ENCODE results near the gene LMTK3.

Gene LMTK3

DNA sequence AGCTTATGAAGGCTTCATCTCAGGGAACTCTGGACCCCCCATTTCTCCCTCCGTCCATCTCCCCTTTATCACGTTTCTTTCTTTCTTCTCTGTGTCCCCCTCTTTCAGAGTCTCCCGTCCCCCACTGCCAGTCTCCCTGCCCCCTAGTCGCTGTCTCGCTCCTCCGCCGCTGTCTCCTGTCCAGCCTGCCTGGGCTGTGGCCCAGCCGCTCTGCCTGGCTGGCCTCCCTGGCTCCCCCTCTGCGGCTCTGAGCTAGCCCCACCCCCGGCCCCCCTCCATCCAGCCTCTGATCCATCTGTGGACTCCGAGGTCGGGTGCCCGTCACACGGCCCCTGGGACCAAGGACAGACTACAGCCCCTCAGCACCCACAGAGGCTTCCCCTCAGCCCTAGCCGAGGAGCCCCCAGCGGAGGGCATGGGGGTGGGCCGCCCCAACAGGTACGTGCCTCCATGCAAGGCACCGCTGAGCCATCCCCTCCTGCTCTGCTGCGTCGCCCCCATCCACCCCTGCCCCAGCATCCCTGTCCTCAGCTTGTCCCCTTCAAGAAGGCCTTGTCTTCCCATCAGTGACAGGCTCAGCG is 57.4 kb downstream of the LMTK3 start:
- ChIA-PET CTCF (no interaction called here), POLR2A (interaction anchor here (0.6 kb wide), 1 partner anchor 48 kb away, joined by 3 read pairs; no protein-coding TSS in a partner anchor)
- DNase-seq, result no peak
- Histone ChIP-seq H3K27ac (ENCODE audit: insufficient read depth in 1 of 2, low read depth in 1 of 2, low read length in 2 of 2, poor library complexity in 1 of 2, severe bottlenecking in 2 of 2) (no peak overlapping the region), H3K36me3 (ENCODE audit: control insufficient read depth in 4 of 4, insufficient read depth in 4 of 4, low read length in 3 of 4) (peaks cover 4 to 76% (median 55%) of the 10 kb centered on the region in 4 experiments), H3K4me1 (ENCODE audit: control extremely low read depth in 1 of 4, control insufficient read depth in 4 of 4, insufficient read depth in 4 of 4, low read length in 3 of 4) (no peaks in the 10 kb centered on the region), H3K9me3 (ENCODE audit: control extremely low read depth in 1 of 5, control insufficient read depth in 4 of 5, insufficient read depth in 2 of 5, low read depth in 1 of 5, low read length in 4 of 5) (no peaks in the 10 kb centered on the region), H3K4me3 (ENCODE audit: control insufficient read depth in 1 of 7, extremely low read depth in 1 of 7, insufficient read depth in 4 of 7, low read depth in 2 of 7, low read length in 6 of 7) (no peak overlapping the region), H3K27me3 (replicated peaks in 2 of 5; ENCODE audit: control insufficient read depth in 4 of 5, insufficient read depth in 5 of 5, low read length in 4 of 5) (no peaks in the 10 kb centered on the region)
- WGBS (ENCODE audit: insufficient coverage), result 96% methylated on average over 16 of the region's 22 CpGs

GRCh38 chr19:48452289-48453190 is 59.1 kb downstream of the LMTK3 start:
- 96% methylated on average over 31 of the region's 33 CpGs for WGBS (ENCODE audit: insufficient coverage)
- no peaks in the 10 kb centered on the region for H3K9me3 ChIP-seq (ENCODE audit: control extremely low read depth in 1 of 5, control insufficient read depth in 4 of 5, insufficient read depth in 2 of 5, low read depth in 1 of 5, low read length in 4 of 5)
- DNase-seq, result no peak
- ChIA-PET POLR2A (interaction anchor here (0.7 kb wide), 1 partner anchor 22 kb away, joined by 3 read pairs; no protein-coding TSS in a partner anchor), CTCF (no interaction called here)
- no peak overlapping the region for H3K27ac ChIP-seq (ENCODE audit: insufficient read depth in 1 of 2, low read depth in 1 of 2, low read length in 2 of 2, poor library complexity in 1 of 2, severe bottlenecking in 2 of 2)
- no peaks in the 10 kb centered on the region for H3K27me3 ChIP-seq (replicated peaks in 2 of 5; ENCODE audit: control insufficient read depth in 4 of 5, insufficient read depth in 5 of 5, low read length in 4 of 5)
- H3K36me3 ChIP-seq (ENCODE audit: control insufficient read depth in 4 of 4, insufficient read depth in 4 of 4, low read length in 3 of 4), result peaks cover 5 to 91% (median 65%) of the 10 kb centered on the region in 4 experiments
- H3K4me3 ChIP-seq (ENCODE audit: control insufficient read depth in 1 of 7, extremely low read depth in 1 of 7, insufficient read depth in 4 of 7, low read depth in 2 of 7, low read length in 6 of 7), result no peak overlapping the region
- H3K4me1 ChIP-seq (ENCODE audit: control extremely low read depth in 1 of 4, control insufficient read depth in 4 of 4, insufficient read depth in 4 of 4, low read length in 3 of 4), result no peaks in the 10 kb centered on the region

DNA sequence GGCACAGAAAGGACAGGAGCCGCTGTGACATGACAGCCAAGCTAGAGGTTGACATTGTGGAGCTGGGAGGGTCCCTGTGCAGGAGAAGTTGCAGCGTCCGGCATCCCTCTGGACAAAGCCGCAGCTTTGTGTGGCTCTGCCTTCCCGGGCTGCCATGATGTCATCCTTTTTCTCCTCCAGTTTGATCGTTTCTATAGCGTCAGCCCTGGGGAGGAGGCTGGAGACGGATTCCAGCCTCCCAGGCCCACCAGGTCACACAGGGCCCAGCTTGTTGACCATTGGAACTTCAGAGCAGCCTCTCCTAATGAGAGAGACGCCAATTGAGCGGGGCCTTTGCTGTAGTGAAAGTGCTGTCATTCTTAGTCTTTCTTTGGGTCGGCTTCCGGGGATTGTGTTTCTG is 60.0 kb downstream of the LMTK3 start:
- no peak for DNase-seq
- Histone ChIP-seq H3K9me3 (ENCODE audit: control extremely low read depth in 1 of 5, control insufficient read depth in 4 of 5, insufficient read depth in 2 of 5, low read depth in 1 of 5, low read length in 4 of 5) (no peaks in the 10 kb centered on the region), H3K4me1 (ENCODE audit: control extremely low read depth in 1 of 4, control insufficient read depth in 4 of 4, insufficient read depth in 4 of 4, low read length in 3 of 4) (peaks cover 0 to 1% (median under 1%) of the 10 kb centered on the region in 4 experiments), H3K27ac (ENCODE audit: insufficient read depth in 1 of 2, low read depth in 1 of 2, low read length in 2 of 2, poor library complexity in 1 of 2, severe bottlenecking in 2 of 2) (no peak overlapping the region), H3K27me3 (replicated peaks in 2 of 5; ENCODE audit: control insufficient read depth in 4 of 5, insufficient read depth in 5 of 5, low read length in 4 of 5) (no peaks in the 10 kb centered on the region), H3K4me3 (ENCODE audit: control insufficient read depth in 1 of 7, extremely low read depth in 1 of 7, insufficient read depth in 4 of 7, low read depth in 2 of 7, low read length in 6 of 7) (no peak overlapping the region), H3K36me3 (ENCODE audit: control insufficient read depth in 4 of 4, insufficient read depth in 4 of 4, low read length in 3 of 4) (peaks cover 5 to 86% (median 64%) of the 10 kb centered on the region in 4 experiments)
- ChIA-PET POLR2A (no interaction called here), CTCF (no interaction called here)
- WGBS (ENCODE audit: insufficient coverage), result 98% methylated on average over 12 of the region's 12 CpGs

DNA sequence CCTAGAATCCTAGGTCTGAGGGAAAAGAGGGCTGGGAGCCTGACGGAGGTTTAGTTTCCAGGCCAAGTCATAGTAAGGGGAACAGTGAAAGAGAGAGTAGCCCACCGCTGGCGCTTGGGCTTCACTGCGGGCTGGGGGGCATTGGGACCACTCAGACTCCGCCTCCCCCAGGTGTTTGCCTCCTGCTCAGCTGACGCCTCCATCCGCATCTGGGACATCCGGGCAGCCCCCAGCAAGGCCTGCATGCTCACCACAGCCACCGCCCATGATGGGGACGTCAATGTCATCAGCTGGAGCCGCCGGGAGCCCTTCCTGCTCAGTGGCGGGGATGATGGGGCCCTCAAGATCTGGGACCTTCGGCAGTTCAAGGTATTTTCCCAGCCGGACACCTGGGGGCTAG is 60.8 kb downstream of the LMTK3 start:
- H3K4me3 ChIP-seq (ENCODE audit: control insufficient read depth in 1 of 7, extremely low read depth in 1 of 7, insufficient read depth in 4 of 7, low read depth in 2 of 7, low read length in 6 of 7), result no peak overlapping the region
- H3K27me3 ChIP-seq (replicated peaks in 2 of 5; ENCODE audit: control insufficient read depth in 4 of 5, insufficient read depth in 5 of 5, low read length in 4 of 5), result no peaks in the 10 kb centered on the region
- no peaks in the 10 kb centered on the region for H3K9me3 ChIP-seq (ENCODE audit: control extremely low read depth in 1 of 5, control insufficient read depth in 4 of 5, insufficient read depth in 2 of 5, low read depth in 1 of 5, low read length in 4 of 5)
- H3K27ac ChIP-seq (ENCODE audit: insufficient read depth in 1 of 2, low read depth in 1 of 2, low read length in 2 of 2, poor library complexity in 1 of 2, severe bottlenecking in 2 of 2), result no peak overlapping the region
- peaks cover 0 to 8% (median 7%) of the 10 kb centered on the region in 4 experiments for H3K4me1 ChIP-seq (ENCODE audit: control extremely low read depth in 1 of 4, control insufficient read depth in 4 of 4, insufficient read depth in 4 of 4, low read length in 3 of 4)
- DNase-seq, result no peak
- 93% methylated on average over 15 of the region's 15 CpGs for WGBS (ENCODE audit: insufficient coverage)
- ChIA-PET POLR2A (no interaction called here), CTCF (no interaction called here)
- peaks cover 5 to 78% (median 58%) of the 10 kb centered on the region in 4 experiments for H3K36me3 ChIP-seq (ENCODE audit: control insufficient read depth in 4 of 4, insufficient read depth in 4 of 4, low read length in 3 of 4)

DNA sequence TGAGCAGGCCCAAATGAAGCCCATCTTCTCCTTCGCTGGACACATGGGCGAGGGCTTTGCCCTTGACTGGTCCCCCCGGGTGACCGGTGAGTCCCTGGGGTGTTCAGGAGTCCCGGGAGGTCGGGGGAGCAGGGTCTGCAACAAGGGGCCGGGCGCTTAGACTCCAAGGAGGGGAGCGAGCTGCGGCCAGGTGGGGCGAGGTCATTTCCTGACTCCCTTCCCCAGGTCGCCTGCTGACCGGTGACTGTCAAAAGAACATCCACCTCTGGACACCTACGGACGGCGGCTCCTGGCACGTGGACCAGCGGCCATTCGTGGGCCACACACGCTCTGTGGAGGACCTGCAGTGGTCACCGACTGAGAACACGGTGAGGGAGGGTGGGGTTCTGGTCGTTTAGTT is 61.2 kb downstream of the LMTK3 start:
- no peak overlapping the region for H3K4me3 ChIP-seq (ENCODE audit: control insufficient read depth in 1 of 7, extremely low read depth in 1 of 7, insufficient read depth in 4 of 7, low read depth in 2 of 7, low read length in 6 of 7)
- no peak overlapping the region for H3K27ac ChIP-seq (ENCODE audit: insufficient read depth in 1 of 2, low read depth in 1 of 2, low read length in 2 of 2, poor library complexity in 1 of 2, severe bottlenecking in 2 of 2)
- DNase-seq, result no peak
- H3K36me3 ChIP-seq (ENCODE audit: control insufficient read depth in 4 of 4, insufficient read depth in 4 of 4, low read length in 3 of 4), result peaks cover 5 to 74% (median 54%) of the 10 kb centered on the region in 4 experiments
- H3K9me3 ChIP-seq (ENCODE audit: control extremely low read depth in 1 of 5, control insufficient read depth in 4 of 5, insufficient read depth in 2 of 5, low read depth in 1 of 5, low read length in 4 of 5), result no peaks in the 10 kb centered on the region
- ChIA-PET POLR2A (no interaction called here), CTCF (no interaction called here)
- H3K27me3 ChIP-seq (replicated peaks in 2 of 5; ENCODE audit: control insufficient read depth in 4 of 5, insufficient read depth in 5 of 5, low read length in 4 of 5), result no peaks in the 10 kb centered on the region
- 97% methylated on average over 23 of the region's 23 CpGs for WGBS (ENCODE audit: insufficient coverage)
- H3K4me1 ChIP-seq (ENCODE audit: control extremely low read depth in 1 of 4, control insufficient read depth in 4 of 4, insufficient read depth in 4 of 4, low read length in 3 of 4), result peaks cover 0 to 9% (median 8%) of the 10 kb centered on the region in 4 experiments

DNA sequence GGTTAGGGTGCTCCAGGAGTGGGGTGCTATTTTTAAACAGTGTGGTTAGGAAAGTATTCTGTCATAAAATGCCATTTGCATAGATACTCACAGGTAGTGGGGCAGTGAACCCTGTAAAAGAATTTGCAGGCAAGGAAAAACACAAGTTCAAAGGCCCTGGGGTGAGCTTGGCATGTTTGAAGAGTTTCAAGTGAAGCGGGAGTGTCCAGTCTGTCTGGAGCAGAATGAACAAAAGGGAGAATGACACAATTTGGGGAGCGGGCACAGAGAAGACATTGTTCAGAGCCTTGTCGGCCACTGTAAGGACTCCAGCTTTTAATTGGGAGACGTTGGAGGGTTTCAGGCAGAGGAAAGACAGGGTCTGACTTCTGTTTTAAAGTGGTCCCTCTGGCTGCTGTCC is 63.1 kb downstream of the LMTK3 start:
- DNase-seq, result no peak
- CTCF ChIA-PET, result interaction anchor here (1.0 to 1.9 kb wide), 2 partner anchors 19 to 41 kb away, joined by 3 to 5 read pairs; no protein-coding TSS in a partner anchor
- Histone ChIP-seq H3K4me1 (ENCODE audit: control extremely low read depth in 1 of 4, control insufficient read depth in 4 of 4, insufficient read depth in 4 of 4, low read length in 3 of 4) (peaks cover 3 to 27% (median 27%) of the 10 kb centered on the region in 4 experiments), H3K27me3 (replicated peaks in 2 of 5; ENCODE audit: control insufficient read depth in 4 of 5, insufficient read depth in 5 of 5, low read length in 4 of 5) (peaks cover 0 to 15% (median 10%) of the 10 kb centered on the region in 5 experiments), H3K9me3 (ENCODE audit: control extremely low read depth in 1 of 5, control insufficient read depth in 4 of 5, insufficient read depth in 2 of 5, low read depth in 1 of 5, low read length in 4 of 5) (no peaks in the 10 kb centered on the region), H3K36me3 (ENCODE audit: control insufficient read depth in 4 of 4, insufficient read depth in 4 of 4, low read length in 3 of 4) (peaks cover 5 to 57% (median 44%) of the 10 kb centered on the region in 4 experiments), H3K27ac (ENCODE audit: insufficient read depth in 1 of 2, low read depth in 1 of 2, low read length in 2 of 2, poor library complexity in 1 of 2, severe bottlenecking in 2 of 2) (no peak overlapping the region), H3K4me3 (ENCODE audit: control insufficient read depth in 1 of 7, extremely low read depth in 1 of 7, insufficient read depth in 4 of 7, low read depth in 2 of 7, low read length in 6 of 7) (no peak overlapping the region)
- POLR2A ChIA-PET, result no interaction called here
- WGBS (ENCODE audit: insufficient coverage), result 97% methylated on average over 4 of the region's 4 CpGs

- no peak for DNase-seq
- ChIA-PET CTCF (interaction anchor here (1.6 kb wide), 2 partner anchors 9 to 43 kb away, joined by 4 to 6 read pairs; partner anchors contain the start of gene KCNJ14), POLR2A (interaction anchor here (0.6 to 1.0 kb wide), 2 partner anchors 49 to 174 kb away, joined by 3 read pairs; no protein-coding TSS in a partner anchor)
- peaks cover 3 to 31% (median 28%) of the 10 kb centered on the region in 4 experiments for H3K4me1 ChIP-seq (ENCODE audit: control extremely low read depth in 1 of 4, control insufficient read depth in 4 of 4, insufficient read depth in 4 of 4, low read length in 3 of 4)
- no CpG with 5 or more reads among the region's 7 CpGs for WGBS (ENCODE audit: insufficient coverage)
- H3K9me3 ChIP-seq (ENCODE audit: control extremely low read depth in 1 of 5, control insufficient read depth in 4 of 5, insufficient read depth in 2 of 5, low read depth in 1 of 5, low read length in 4 of 5), result no peaks in the 10 kb centered on the region
- peak overlapping the region; percentile 74 to 91 for H3K27ac ChIP-seq (ENCODE audit: insufficient read depth in 1 of 2, low read depth in 1 of 2, low read length in 2 of 2, poor library complexity in 1 of 2, severe bottlenecking in 2 of 2)
- H3K4me3 ChIP-seq (ENCODE audit: control insufficient read depth in 1 of 7, extremely low read depth in 1 of 7, insufficient read depth in 4 of 7, low read depth in 2 of 7, low read length in 6 of 7), result peak overlapping the region; percentile 91 to 99 (median 96)
- H3K27me3 ChIP-seq (replicated peaks in 2 of 5; ENCODE audit: control insufficient read depth in 4 of 5, insufficient read depth in 5 of 5, low read length in 4 of 5), result peaks cover 0 to 32% (median 13%) of the 10 kb centered on the region in 5 experiments
- peaks cover 5 to 40% (median 29%) of the 10 kb centered on the region in 4 experiments for H3K36me3 ChIP-seq (ENCODE audit: control insufficient read depth in 4 of 4, insufficient read depth in 4 of 4, low read length in 3 of 4)
Observed at GRCh38 chr19:48446579-48446978, 65.1 kb downstream of the LMTK3 start.
